HG02943 (cell line): Measurements from ENCODE around the gene MAP2K7.
"Not testable (repeated sequence)": the region's sequence is repeated elsewhere in the genome, so short reads cannot be mapped to it uniquely, and the experiment has no call there.

Source experiments
- ATAC-seq: cut with Tn5 transposase; IDR thresholded peaks from one replicate; pipeline ENCODE4 v1.9.1; 2021; ENCODE audit warnings: mild to moderate bottlenecking, low read depth, moderate library complexity; ENCODE audit not compliant: unreplicated experiment

Gene MAP2K7

GRCh38 chr19:7917267-7918061 is 13.8 kb downstream of the MAP2K7 start:
- no peak for ATAC-seq

- ATAC-seq = not testable (repeated sequence)
Observed at GRCh38 chr19:7918062-7918614, 14.5 kb downstream of the MAP2K7 start.

GRCh38 chr19:7918615-7919421 is 15.1 kb downstream of the MAP2K7 start:
- ATAC-seq = no peak

GRCh38 chr19:7919610-7920518 is 16.2 kb downstream of the MAP2K7 start, which contains the start of gene SNAPC2:
TSS of gene SNAPC2 (plus strand) at chr19:7920338. CDS start at chr19:7920367, 29 bp downstream.
- peak; percentile 52 for ATAC-seq

- peak; percentile 47 for ATAC-seq
Observed at GRCh38 chr19:7920519-7921301, 17.0 kb downstream of the MAP2K7 start.

- ATAC-seq = no peak
Observed at GRCh38 chr19:7921302-7921966, 17.8 kb downstream of the MAP2K7 start.

GRCh38 chr19:7921967-7922835 is 18.5 kb downstream of the MAP2K7 start:
- ATAC-seq = no peak

GRCh38 chr19:7922836-7923195 is 19.1 kb downstream of the MAP2K7 start:
- ATAC-seq = no peak

- ATAC-seq = no peak
Observed at GRCh38 chr19:7923295-7924191, 19.9 kb downstream of the MAP2K7 start.

- ATAC-seq = no peak
Observed at GRCh38 chr19:7924241-7924640, 20.6 kb downstream of the MAP2K7 start.

- ATAC-seq = no peak
Observed at GRCh38 chr19:7924651-7925170, 21.0 kb downstream of the MAP2K7 start.

- no peak for ATAC-seq
Observed at GRCh38 chr19:7925171-7925851, 21.6 kb downstream of the MAP2K7 start.

- ATAC-seq = no peak
Observed at GRCh38 chr19:7926021-7926726, 22.5 kb downstream of the MAP2K7 start, which contains the start of gene CTXN1. TSS of gene CTXN1 (minus strand) at chr19:7926135. CDS start at chr19:7925538, 597 bp downstream.

GRCh38 chr19:7926727-7927604 is 23.3 kb downstream of the MAP2K7 start:
- no peak for ATAC-seq
